H9 (cell line): ENCODE data around the gene PFDN5. TPM values are rescaled to one million over a fixed set of nuclear protein-coding genes. Genes with fewer than 3 reads are reported as not detected.

ENCODE experiments used
- DNase-seq: peaks from one replicate; pipeline ENCODE4 v3.0.0-alpha.2; 2017
- H2AFZ ChIP-seq: one replicate; pipeline ENCODE4 v1.6.1; 2013; ENCODE audit warnings: mild to moderate bottlenecking, low read length, control low read depth, moderate library complexity
- H2AK5ac ChIP-seq: 2 replicates; pipeline ENCODE4 v1.6.1; 2013; ENCODE audit warnings: low read length, control low read depth, mixed read lengths; ENCODE audit not compliant: insufficient read length
- H2BK120ac ChIP-seq: one replicate; pipeline ENCODE4 v1.6.1; 2013; ENCODE audit warnings: low read depth, mild to moderate bottlenecking, low read length, control low read depth, inconsistent platforms; ENCODE audit not compliant: poor library complexity, severe bottlenecking
- H2BK12ac ChIP-seq: 2 replicates; pipeline ENCODE4 v1.6.1; 2013; ENCODE audit warnings: low read length, control low read depth, mixed read lengths, low read depth; ENCODE audit not compliant: insufficient read length
- H2BK15ac ChIP-seq: 2 replicates; pipeline ENCODE4 v1.6.1; 2013; ENCODE audit warnings: low read depth, low read length, control low read depth
- H2BK20ac ChIP-seq: one replicate; pipeline ENCODE4 v1.6.1; 2013; ENCODE audit warnings: low read depth, mild to moderate bottlenecking, low read length, control low read depth, inconsistent platforms; ENCODE audit not compliant: poor library complexity, severe bottlenecking
- H2BK5ac ChIP-seq: 2 replicates; pipeline ENCODE4 v1.6.1; 2013; ENCODE audit warnings: low read length, control low read depth, mixed read lengths; ENCODE audit not compliant: insufficient read length
- H3K14ac ChIP-seq: 2 replicates; pipeline ENCODE4 v1.6.1; 2013; ENCODE audit warnings: low read length, control low read depth; ENCODE audit not compliant: insufficient read depth
- H3K18ac ChIP-seq: 2 replicates; pipeline ENCODE4 v1.6.1; 2013; ENCODE audit warnings: low read depth, mild to moderate bottlenecking, mixed read lengths, low read length, control low read depth; ENCODE audit not compliant: insufficient read length
- H3K23ac ChIP-seq: 2 replicates; pipeline ENCODE4 v1.6.1; 2013; ENCODE audit warnings: low read length, control low read depth, mixed read lengths, low read depth; ENCODE audit not compliant: insufficient read length
- H3K23me2 ChIP-seq: 2 replicates; pipeline ENCODE4 v1.6.1; 2013; ENCODE audit warnings: low read depth, mild to moderate bottlenecking, mixed read lengths, low read length, control low read depth; ENCODE audit not compliant: insufficient read length, poor library complexity, severe bottlenecking
- H3K27ac ChIP-seq: 2 replicates; pipeline ENCODE4 v1.5.1; 2013; ENCODE audit warnings: low read length, control low read depth, mixed read lengths, low read depth; ENCODE audit not compliant: insufficient read length
- H3K27me3 ChIP-seq: 2 replicates; pipeline ENCODE4 v1.6.1; 2013; ENCODE audit warnings: low read length, control low read depth, inconsistent platforms; ENCODE audit not compliant: insufficient read depth
- H3K4ac ChIP-seq: 2 replicates; pipeline ENCODE4 v1.6.1; 2013; ENCODE audit warnings: low read depth, mild to moderate bottlenecking, control low read depth, inconsistent platforms, low read length, moderate library complexity
- H3K4me1 ChIP-seq: 2 replicates; pipeline ENCODE4 v1.6.1; 2013; ENCODE audit warnings: low read length, control low read depth, inconsistent platforms; ENCODE audit not compliant: insufficient read depth
- H3K4me2 ChIP-seq: 2 replicates; pipeline ENCODE4 v1.6.1; 2013; ENCODE audit warnings: low read length, control low read depth, mixed read lengths; ENCODE audit not compliant: insufficient read length, insufficient read depth
- H3K56ac ChIP-seq: 2 replicates; pipeline ENCODE4 v1.6.1; 2013; ENCODE audit warnings: low read depth, mild to moderate bottlenecking, mixed read lengths, low read length, control low read depth; ENCODE audit not compliant: insufficient read length
- H3K79me1 ChIP-seq: 2 replicates; pipeline ENCODE4 v1.6.1; 2013; ENCODE audit warnings: low read depth, mild to moderate bottlenecking, moderate library complexity, low read length, control low read depth, inconsistent platforms; ENCODE audit not compliant: insufficient read depth, poor library complexity, severe bottlenecking
- H3K79me2 ChIP-seq: 2 replicates; pipeline ENCODE4 v1.6.1; 2013; ENCODE audit warnings: low read length, control low read depth, inconsistent platforms; ENCODE audit not compliant: insufficient read depth
- H3K9ac ChIP-seq: 2 replicates; pipeline ENCODE4 v1.6.1; 2013; ENCODE audit warnings: low read length, control low read depth, mixed read lengths; ENCODE audit not compliant: insufficient read length; ENCODE audit errors: extremely low read depth
- H3K9me3 ChIP-seq: one replicate; pipeline ENCODE4 v1.6.1; 2013; ENCODE audit warnings: low read depth, low read length, inconsistent platforms; ENCODE audit not compliant: control insufficient read depth
- H3T11ph ChIP-seq: one replicate; pipeline ENCODE4 v1.6.1; 2013; ENCODE audit warnings: mild to moderate bottlenecking, low read length, control low read depth, inconsistent platforms
- H4K20me1 ChIP-seq: one replicate; pipeline ENCODE4 v1.6.1; 2013; ENCODE audit not compliant: control insufficient read depth, insufficient read length, insufficient read depth
- H4K5ac ChIP-seq: 2 replicates; pipeline ENCODE4 v1.6.1; 2013; ENCODE audit warnings: low read depth, mild to moderate bottlenecking, mixed read lengths, low read length, control low read depth; ENCODE audit not compliant: insufficient read length
- H4K8ac ChIP-seq: replicated peaks from 2 replicates; pipeline ENCODE4 v1.6.1; 2013; ENCODE audit warnings: low read length, control low read depth, mixed read lengths, low read depth; ENCODE audit not compliant: insufficient read length
- H4K91ac ChIP-seq: 2 replicates; pipeline ENCODE4 v1.6.1; 2013; ENCODE audit warnings: low read depth, mild to moderate bottlenecking, moderate library complexity, mixed read lengths, low read length, control low read depth; ENCODE audit not compliant: insufficient read length
- H3K27ac Mint-ChIP-seq, 3 experiments: 2 replicates in 2 of 3; 3 replicates in 1 of 3; pipeline ENCODE4 v1.8.0; 2020 to 2021; ENCODE audit warnings: mixed read lengths in 3 of 3, mild to moderate bottlenecking in 1 of 3, moderate library complexity in 1 of 3
- H3K27me3 Mint-ChIP-seq: 2 replicates; pipeline ENCODE4 v1.8.0; 2021; ENCODE audit warnings: low read depth, mild to moderate bottlenecking, moderate library complexity, mixed read lengths
- H3K36me3 Mint-ChIP-seq, 3 experiments: 2 replicates in 2 of 3; 3 replicates in 1 of 3; pipeline ENCODE4 v1.8.0; 2020 to 2021; ENCODE audit warnings: low read depth in 3 of 3, mixed read lengths in 3 of 3; ENCODE audit not compliant: insufficient read depth in 1 of 3
- H3K4me1 Mint-ChIP-seq, 2 experiments: 2 replicates each; pipeline ENCODE4 v1.8.0; 2020; ENCODE audit warnings: mixed read lengths in 2 of 2
- H3K4me3 Mint-ChIP-seq, 2 experiments: 2 replicates in 1 of 2; 3 replicates in 1 of 2; pipeline ENCODE4 v1.8.0; 2020 to 2021; ENCODE audit warnings: mild to moderate bottlenecking in 2 of 2, mixed read lengths in 2 of 2, moderate library complexity in 1 of 2
- H3K9me3 Mint-ChIP-seq, 2 experiments: 2 replicates in 1 of 2; 3 replicates in 1 of 2; pipeline ENCODE4 v1.8.0; 2020; ENCODE audit warnings: mild to moderate bottlenecking in 2 of 2, mixed read lengths in 2 of 2, moderate library complexity in 1 of 2
- WGBS: extraction: QIAGEN DNeasy Blood & Tissue Kit; methylation state at CpG from one replicate; pipeline ENCODE4 v1.1.7; 2013; ENCODE audit warnings: missing lambda C conversion rate, low lambda C conversion rate, mixed read lengths; ENCODE audit not compliant: insufficient read length; ENCODE audit errors: extremely low coverage; 5-methylcytosine and 5-hydroxymethylcytosine counted together
- total RNA-seq: library from RNA; stranded (reverse); gene quantifications from 2 replicates; pipeline ENCODE4 v1.2.1, GENCODE V29; 2021
- TF ChIP-seq, protein P1 (sequence below): fragments of 200-600 bp; sonication (generic); conservative IDR thresholded peaks from 3 replicates; pipeline ENCODE4 v1.8.0; 2021; ENCODE audit warnings: antibody characterized with exemption, mild to moderate bottlenecking

Gene PFDN5
- total RNA-seq, 1 experiment from 2014 or later, result 285 TPM

- Histone ChIP-seq H3K27me3 (no peaks in the 10 kb centered on the region), H2AK5ac (no peak overlapping the region), H3K79me2 (peaks cover 5% of the 10 kb centered on the region; the same call in 1 of the 2 replicates), H3T11ph (no peak overlapping the region), H3K23me2 (peaks cover 6% of the 10 kb centered on the region), H3K56ac (no peak overlapping the region), H2BK120ac (no peak overlapping the region), H2BK12ac (no peak overlapping the region), H4K20me1 (no peaks in the 10 kb centered on the region), H4K5ac (no peak overlapping the region), H2AFZ (no peak overlapping the region), H3K4me2 (no peak overlapping the region), H3K4me1 (no peaks in the 10 kb centered on the region), H3K27ac (no peak overlapping the region), H3K9me3 (no peaks in the 10 kb centered on the region), H4K8ac (no peak overlapping the region), H2BK20ac (no peak overlapping the region), H2BK5ac (no peak overlapping the region), H3K9ac (no peak overlapping the region), H3K4ac (no peak overlapping the region), H2BK15ac (no peak overlapping the region), H3K79me1 (peaks cover 14% of the 10 kb centered on the region), H4K91ac (no peak overlapping the region), H3K23ac (no peak overlapping the region), H3K18ac (no peak overlapping the region), H3K14ac (no peak overlapping the region)
- H3K4me1 Mint-ChIP-seq, result peaks cover 25% of the 10 kb centered on the region in 2 experiments
- DNase-seq, result no peak
- no peaks in the 10 kb centered on the region; the same call in none of the 2 replicates for H3K27me3 Mint-ChIP-seq
- TF ChIP-seq, protein P1, sequence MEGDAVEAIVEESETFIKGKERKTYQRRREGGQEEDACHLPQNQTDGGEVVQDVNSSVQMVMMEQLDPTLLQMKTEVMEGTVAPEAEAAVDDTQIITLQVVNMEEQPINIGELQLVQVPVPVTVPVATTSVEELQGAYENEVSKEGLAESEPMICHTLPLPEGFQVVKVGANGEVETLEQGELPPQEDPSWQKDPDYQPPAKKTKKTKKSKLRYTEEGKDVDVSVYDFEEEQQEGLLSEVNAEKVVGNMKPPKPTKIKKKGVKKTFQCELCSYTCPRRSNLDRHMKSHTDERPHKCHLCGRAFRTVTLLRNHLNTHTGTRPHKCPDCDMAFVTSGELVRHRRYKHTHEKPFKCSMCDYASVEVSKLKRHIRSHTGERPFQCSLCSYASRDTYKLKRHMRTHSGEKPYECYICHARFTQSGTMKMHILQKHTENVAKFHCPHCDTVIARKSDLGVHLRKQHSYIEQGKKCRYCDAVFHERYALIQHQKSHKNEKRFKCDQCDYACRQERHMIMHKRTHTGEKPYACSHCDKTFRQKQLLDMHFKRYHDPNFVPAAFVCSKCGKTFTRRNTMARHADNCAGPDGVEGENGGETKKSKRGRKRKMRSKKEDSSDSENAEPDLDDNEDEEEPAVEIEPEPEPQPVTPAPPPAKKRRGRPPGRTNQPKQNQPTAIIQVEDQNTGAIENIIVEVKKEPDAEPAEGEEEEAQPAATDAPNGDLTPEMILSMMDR, result no peak
- no peak overlapping the region; a peak in 1 of 7 replicates for H3K27ac Mint-ChIP-seq
- H3K4me3 Mint-ChIP-seq, result no peak overlapping the region
- no CpG with 5 or more reads among the region's 2 CpGs for WGBS
- H3K36me3 Mint-ChIP-seq, result peaks cover 10 to 18% (median 16%) of the 10 kb centered on the region in 3 experiments; a peak in 6 of 7 replicates
- H3K9me3 Mint-ChIP-seq, result no peaks in the 10 kb centered on the region
Measured at GRCh38 chr12:53265783-53266182, 29.6 kb upstream of the PFDN5 start.
